Right cardiac atrium (tissue), 5 donors: Measurements from ENCODE around the gene LMAN1. TPM values are rescaled to one million over a fixed set of nuclear protein-coding genes. Genes with fewer than 3 reads are reported as not detected.

Source experiments
- ATAC-seq, 2 donors: fragments of 200-7000 bp; cut with Tn5 transposase; one replicate each; pipeline versions ENCODE4 v1.8.0 to v1.9.1; 2020; ENCODE audit warnings: moderate library complexity in 2 of 2, mild to moderate bottlenecking in 1 of 2
- DNase-seq, 3 donors: peaks; one replicate each; pipeline ENCODE4 v3.0.0-alpha.2; 2020
- H3K27ac ChIP-seq: one replicate; pipeline ENCODE4 v1.5.1; 2013; ENCODE audit warnings: mild to moderate bottlenecking, low read length, control low read depth, moderate library complexity
- H3K27me3 ChIP-seq: one replicate; pipeline ENCODE4 v1.6.1; 2013; ENCODE audit not compliant: control insufficient read depth, insufficient read depth
- H3K4me1 ChIP-seq: one replicate; pipeline ENCODE4 v1.6.1; 2013; ENCODE audit warnings: low read length; ENCODE audit not compliant: control insufficient read depth, insufficient read depth
- H3K4me3 ChIP-seq: one replicate; pipeline ENCODE4 v1.5.1; 2013; ENCODE audit warnings: low read length, control low read depth
- H3K9me3 ChIP-seq: one replicate; pipeline ENCODE4 v1.6.1; 2013; ENCODE audit warnings: low read length; ENCODE audit not compliant: control insufficient read depth
- WGBS: extraction: QIAGEN DNeasy Blood & Tissue Kit; methylation state at CpG from one replicate; pipeline ENCODE4 v1.1.7; 2013; 5-methylcytosine and 5-hydroxymethylcytosine counted together
- intact Hi-C, 4 donors: fragments of 100-400 bp; cut with DNase I; formaldehyde crosslinking; loops; one replicate each; pipeline versions ENCODE4 v1.11.0 to v1.14.0; 2022 to 2023
- polyA plus RNA-seq: library from polyadenylated mRNA; stranded (reverse); fragments of 200-250 nt; gene quantifications from one replicate; pipeline ENCODE4 v1.2.3, GENCODE V29; 2013
- total RNA-seq, 4 donors: library from RNA; stranded (reverse); fragmentation: NEBNext Ultra II Directional; extraction: Animal tissue kit (Norgen Biotek cat#: 25700); gene quantifications; one replicate each; pipeline ENCODE4 v1.2.1, GENCODE V29; 2021
- donor health status: healthy with polysubstance abuse.
- donor health status: DM: no; HTN: yes; CAD: no.
- donor health status: DM: no; HTN: no; CAD: no.
- donor health status: DM: no; HTN: yes; CAD: no; lungs with severe emphysema.
- donor health status: DM: yes; HTN: yes; CAD: no.

Gene LMAN1
- total and polyA plus RNA-seq, 5 donors, result 24.4 to 71.1 (median 60.7) TPM

DNA sequence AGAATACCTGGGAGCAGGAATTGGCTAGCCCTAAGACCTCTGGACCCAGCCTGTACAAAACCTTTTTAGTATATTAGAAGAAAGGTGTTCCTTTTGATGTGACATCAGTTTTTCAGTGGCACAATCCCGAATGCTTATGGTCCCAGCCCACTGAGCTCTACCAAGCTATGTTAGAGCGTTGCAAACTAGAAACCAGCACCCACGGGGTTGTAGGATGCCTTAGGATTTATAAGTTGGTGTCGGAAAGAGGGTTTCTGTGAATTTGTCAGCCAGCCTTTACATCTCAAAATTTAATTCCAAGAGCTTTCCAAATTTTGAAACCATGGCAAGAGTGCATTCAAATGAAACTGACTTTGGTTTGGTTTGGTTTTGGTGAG, 499 bp upstream of the LMAN1 start:
- Histone ChIP-seq H3K9me3 (no peaks in the 10 kb centered on the region), H3K27ac (no peak overlapping the region), H3K4me3 (peak overlapping the region; percentile 81), H3K4me1 (no peaks in the 10 kb centered on the region), H3K27me3 (no peaks in the 10 kb centered on the region)
- DNase-seq (no peak), ATAC-seq (peak; percentile 32 to 42)
- intact Hi-C loops, result no loop called here
- 4% methylated on average over 4 of the region's 4 CpGs for WGBS

DNA sequence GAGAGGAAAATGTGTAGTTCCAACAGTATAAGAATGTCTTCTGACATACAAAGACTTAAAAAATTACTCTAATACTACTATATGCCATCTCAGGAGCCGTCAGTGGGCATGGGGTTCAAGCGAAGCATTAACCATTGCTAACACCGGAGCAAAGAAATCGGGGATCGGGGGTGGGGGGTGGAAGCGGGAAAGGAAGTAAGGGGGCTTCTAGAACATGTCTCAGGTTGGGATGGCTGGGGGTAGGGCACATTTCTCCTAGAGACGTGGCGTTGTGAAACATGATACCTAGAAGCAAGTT, 702 bp downstream of the LMAN1 start:
- ATAC-seq (no peak), DNase-seq (peak in 1 of 3 donors; percentile 49)
- peak overlapping the region; percentile 81 for H3K4me3 ChIP-seq
- no peaks in the 10 kb centered on the region for H3K9me3 ChIP-seq
- no peaks in the 10 kb centered on the region for H3K27me3 ChIP-seq
- under 1% methylated on average over 8 of the region's 8 CpGs for WGBS
- H3K27ac ChIP-seq, result peak overlapping the region; percentile 77
- intact Hi-C loops, result no loop called here
- H3K4me1 ChIP-seq, result no peaks in the 10 kb centered on the region

DNA sequence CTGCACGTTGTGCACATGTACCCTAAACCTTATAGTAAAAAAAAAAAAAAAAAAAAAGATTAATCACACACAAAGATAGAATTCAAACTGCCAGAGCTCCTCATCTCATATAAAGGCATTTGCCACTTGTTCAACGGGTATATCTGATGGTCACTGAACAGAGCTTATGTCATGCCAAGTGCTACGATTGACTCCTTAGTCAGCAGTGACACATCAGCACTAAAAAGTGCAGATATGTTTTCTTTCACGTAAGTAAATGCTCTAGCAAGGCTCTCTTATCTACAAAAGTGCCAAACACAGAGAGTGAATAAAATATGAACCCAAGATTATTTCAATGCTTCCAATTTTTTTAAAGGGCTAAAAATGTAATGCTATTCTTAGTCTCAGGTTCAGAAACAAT, 1.1 kb downstream of the LMAN1 start:
- Histone ChIP-seq H3K27ac (no peak overlapping the region), H3K9me3 (no peaks in the 10 kb centered on the region), H3K4me1 (no peaks in the 10 kb centered on the region), H3K4me3 (peak overlapping the region; percentile 81), H3K27me3 (no peaks in the 10 kb centered on the region)
- WGBS, result 6% methylated on average over 4 of the region's 4 CpGs
- intact Hi-C loops, result no loop called here
- no peak for ATAC-seq
- no peak for DNase-seq

DNA sequence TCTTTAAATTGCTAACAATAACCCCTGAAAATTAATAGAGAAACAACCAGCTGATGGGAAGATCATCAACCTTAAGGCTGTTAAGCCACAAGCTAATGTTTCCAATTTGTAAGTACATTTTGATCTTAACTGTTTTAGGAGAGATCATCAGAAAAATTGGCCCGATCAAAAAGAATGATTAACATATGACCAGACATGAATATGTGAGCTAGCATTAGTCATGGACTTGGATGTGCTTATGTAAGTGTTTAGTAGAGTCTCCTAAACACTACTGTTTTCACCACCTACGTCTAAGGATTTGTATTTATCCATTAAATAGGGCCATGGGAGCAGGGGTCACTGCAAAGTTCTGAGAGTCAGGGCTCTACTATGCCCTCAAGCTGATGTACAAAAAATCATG, 4.3 kb downstream of the LMAN1 start:
- intact Hi-C loops, result no loop called here
- no peaks in the 10 kb centered on the region for H3K27me3 ChIP-seq
- 91% methylated on average over 2 of the region's 2 CpGs for WGBS
- H3K4me3 ChIP-seq, result no peak overlapping the region
- no peak overlapping the region for H3K27ac ChIP-seq
- ATAC-seq (no peak), DNase-seq (no peak)
- no peaks in the 10 kb centered on the region for H3K9me3 ChIP-seq
- no peaks in the 10 kb centered on the region for H3K4me1 ChIP-seq

DNA sequence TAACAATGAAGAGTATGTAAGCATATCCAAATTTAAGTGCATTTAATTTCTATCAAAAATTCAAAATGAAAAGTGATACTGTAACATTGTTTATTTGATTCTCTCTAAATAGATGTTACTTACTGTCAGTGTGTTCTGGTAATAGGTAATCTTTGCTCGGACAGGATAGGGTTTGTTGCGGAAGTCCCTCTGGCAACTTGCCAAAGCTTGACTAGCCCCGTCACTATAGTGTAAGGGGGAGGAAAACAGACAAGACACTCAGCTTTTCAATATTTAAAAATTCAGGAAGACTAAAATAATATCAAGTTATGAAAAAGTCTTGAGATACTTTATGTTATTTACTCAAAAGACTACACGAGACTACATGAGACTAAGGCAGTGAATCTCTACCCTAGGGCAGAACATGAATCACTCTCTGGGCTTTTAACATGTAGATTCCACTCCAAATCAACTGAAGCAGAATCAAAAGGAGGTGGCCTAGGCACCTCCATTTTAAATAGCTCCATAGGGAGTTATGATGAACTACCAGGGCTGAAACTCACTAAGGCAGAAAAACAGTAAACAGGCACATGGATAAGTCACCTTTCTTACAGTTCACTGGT, 5.9 kb downstream of the LMAN1 start:
- intact Hi-C loops, result no loop called here
- no peaks in the 10 kb centered on the region for H3K9me3 ChIP-seq
- H3K27ac ChIP-seq, result no peak overlapping the region
- no peak overlapping the region for H3K4me3 ChIP-seq
- peak in 1 of 2 donors; percentile 45 for ATAC-seq
- 50% methylated on average over 4 of the region's 4 CpGs for WGBS
- H3K27me3 ChIP-seq, result no peaks in the 10 kb centered on the region
- H3K4me1 ChIP-seq, result no peaks in the 10 kb centered on the region
- DNase-seq, result peak in 1 of 3 donors; percentile 45

DNA sequence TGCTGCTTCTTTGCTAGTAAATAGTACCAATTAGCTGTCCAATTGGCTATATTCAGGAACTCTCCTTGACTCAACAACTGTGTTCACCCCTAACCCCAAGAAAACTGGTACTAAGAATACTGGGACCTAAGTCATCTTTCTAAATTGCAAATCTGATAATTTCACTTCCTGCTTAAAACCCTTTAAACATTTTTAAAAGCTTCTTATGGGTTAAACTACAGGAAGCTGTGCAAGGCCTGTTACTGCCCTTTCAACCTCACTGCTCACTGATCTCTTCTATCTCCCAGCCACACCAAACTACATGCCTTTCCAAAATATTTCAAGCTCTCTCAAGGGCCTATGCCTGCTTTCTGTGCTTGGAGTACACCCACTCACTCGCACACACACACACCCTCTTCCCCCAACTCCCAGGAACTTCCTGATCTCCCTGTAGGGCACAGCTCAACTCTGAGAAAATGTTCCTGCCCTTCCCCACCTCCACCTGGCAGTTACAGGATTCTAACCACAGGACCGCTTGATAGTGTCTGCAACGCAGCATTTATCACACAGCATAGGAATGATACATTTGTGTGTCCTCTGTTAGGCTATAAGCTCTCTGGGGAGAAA, 6.7 kb downstream of the LMAN1 start:
- DNase-seq, result no peak
- no peaks in the 10 kb centered on the region for H3K4me1 ChIP-seq
- 79% methylated on average over 3 of the region's 3 CpGs for WGBS
- intact Hi-C loops, result no loop called here
- H3K27me3 ChIP-seq, result no peaks in the 10 kb centered on the region
- no peak for ATAC-seq
- H3K27ac ChIP-seq, result no peak overlapping the region
- no peak overlapping the region for H3K4me3 ChIP-seq
- no peaks in the 10 kb centered on the region for H3K9me3 ChIP-seq

DNA sequence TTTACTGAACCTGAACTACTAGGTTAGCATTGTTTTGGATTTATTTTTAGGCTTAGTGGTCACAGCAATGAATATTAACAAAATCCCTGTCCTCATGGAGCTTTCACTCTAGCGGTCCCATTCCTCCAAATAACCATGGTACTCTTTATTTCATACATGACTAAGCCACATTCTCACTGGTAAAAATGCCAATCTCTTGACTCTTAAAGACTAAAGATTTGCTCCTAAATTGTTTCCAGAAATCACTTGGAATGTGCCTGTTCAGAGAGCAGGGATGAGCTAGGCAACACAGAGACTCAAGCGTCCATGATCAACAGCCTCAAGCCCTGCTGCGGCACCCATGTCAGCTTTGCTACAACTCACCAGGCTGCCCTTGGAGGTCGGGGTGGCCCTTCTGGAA, 13.5 kb downstream of the LMAN1 start:
- H3K4me3 ChIP-seq, result no peak overlapping the region
- H3K4me1 ChIP-seq, result no peaks in the 10 kb centered on the region
- 98% methylated on average over 4 of the region's 4 CpGs for WGBS
- no peaks in the 10 kb centered on the region for H3K27me3 ChIP-seq
- ATAC-seq, result no peak
- intact Hi-C loops, result no loop called here
- no peak for DNase-seq
- H3K9me3 ChIP-seq, result no peaks in the 10 kb centered on the region
- H3K27ac ChIP-seq, result no peak overlapping the region

DNA sequence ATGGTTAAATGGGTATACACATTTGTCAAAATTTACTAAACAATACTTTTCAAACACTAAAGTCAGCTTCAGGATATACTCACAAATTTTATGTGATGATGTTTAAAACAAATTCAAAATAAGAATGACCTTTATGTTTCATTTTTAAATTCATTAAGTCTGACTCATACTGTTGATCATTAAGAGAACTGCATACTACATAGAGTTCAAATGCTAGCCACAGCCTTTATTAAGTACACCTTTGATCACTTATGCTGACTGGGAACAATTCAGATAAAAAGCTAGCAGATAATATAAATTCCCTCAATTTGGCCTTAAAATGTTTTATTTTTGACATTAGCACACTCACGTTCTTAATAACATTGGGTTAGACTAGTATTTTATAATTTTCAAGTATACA, 14.1 kb downstream of the LMAN1 start:
- Histone ChIP-seq H3K27me3 (no peaks in the 10 kb centered on the region), H3K27ac (no peak overlapping the region), H3K9me3 (no peaks in the 10 kb centered on the region), H3K4me1 (no peaks in the 10 kb centered on the region), H3K4me3 (no peak overlapping the region)
- no peak for DNase-seq
- ATAC-seq, result no peak
- intact Hi-C loops, result no loop called here
- 0% methylated on average over 1 of the region's 1 CpG for WGBS

DNA sequence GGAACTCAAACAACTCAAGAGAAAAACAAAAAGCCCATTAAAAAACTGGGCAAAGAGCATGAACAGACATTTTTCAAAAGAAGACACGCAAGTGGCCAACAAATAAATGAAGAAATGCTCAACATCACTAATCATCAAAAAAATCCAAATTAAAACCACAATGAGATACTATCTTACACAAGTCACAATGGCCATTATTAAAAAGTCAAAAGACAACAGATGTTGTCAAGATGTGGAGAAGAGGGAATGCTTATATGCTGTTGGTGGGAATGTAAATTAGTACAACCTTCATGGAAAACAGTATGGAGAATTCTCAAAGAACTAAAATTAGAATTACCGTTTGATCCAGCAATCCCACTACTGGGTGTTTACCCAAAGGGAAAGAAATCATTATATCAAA, 15.1 kb downstream of the LMAN1 start:
- no peak overlapping the region for H3K27ac ChIP-seq
- ATAC-seq, result no peak

DNA sequence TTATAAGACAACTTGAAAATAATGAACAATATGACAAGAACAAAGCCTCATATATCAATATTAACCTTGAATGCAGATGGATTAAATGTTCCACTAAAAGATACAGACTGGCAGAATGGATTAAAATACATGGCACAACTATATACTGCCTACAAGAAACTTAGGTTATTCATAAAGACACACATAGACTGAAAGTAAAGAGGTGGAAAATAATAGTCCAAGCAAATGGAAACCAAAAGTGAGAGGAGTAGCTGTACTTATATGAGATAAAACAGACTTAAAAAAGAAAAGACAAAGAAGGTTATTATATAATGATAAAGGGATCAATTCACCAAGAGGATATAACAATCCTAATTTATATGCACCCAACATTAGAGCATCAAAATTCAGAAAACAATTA, 18.2 kb downstream of the LMAN1 start:
- H3K27ac ChIP-seq, result no peak overlapping the region
- no peaks in the 10 kb centered on the region for H3K4me1 ChIP-seq
- ATAC-seq, result no peak
- H3K27me3 ChIP-seq, result no peaks in the 10 kb centered on the region
- DNase-seq, result no peak
- no peak overlapping the region for H3K4me3 ChIP-seq
- intact Hi-C loops, result no loop called here
- no peaks in the 10 kb centered on the region for H3K9me3 ChIP-seq

More for the DNA sequence above, 15.1 kb downstream of the LMAN1 start:
- no peaks in the 10 kb centered on the region for H3K27me3 ChIP-seq
- H3K9me3 ChIP-seq, result no peaks in the 10 kb centered on the region
- DNase-seq, result no peak
- WGBS, result 95% methylated on average over 2 of the region's 2 CpGs
- intact Hi-C loops, result no loop called here
- H3K4me1 ChIP-seq, result no peaks in the 10 kb centered on the region
- no peak overlapping the region for H3K4me3 ChIP-seq

DNA sequence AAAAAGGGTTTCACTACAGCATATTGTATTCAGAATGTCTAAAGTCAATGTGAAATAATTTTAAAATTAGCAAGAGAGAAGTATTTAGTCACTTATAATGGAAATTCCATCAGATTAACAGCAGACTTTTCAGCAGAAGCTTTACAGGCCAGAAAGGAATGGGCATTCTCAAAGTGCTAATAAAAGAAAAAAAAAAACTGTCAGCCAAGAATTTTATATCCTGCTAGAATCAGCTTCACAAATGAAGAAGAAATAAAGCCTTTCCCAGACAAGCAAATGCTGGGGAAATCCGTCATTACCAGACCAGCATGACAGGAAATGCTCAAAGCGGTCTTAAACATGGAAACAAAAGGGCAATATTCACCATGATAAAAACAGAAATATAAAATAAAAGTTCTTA, 18.8 kb downstream of the LMAN1 start:
- Histone ChIP-seq H3K4me1 (no peaks in the 10 kb centered on the region), H3K27ac (no peak overlapping the region), H3K4me3 (no peak overlapping the region), H3K9me3 (no peaks in the 10 kb centered on the region), H3K27me3 (no peaks in the 10 kb centered on the region)
- ATAC-seq, result no peak
- intact Hi-C loops, result no loop called here
- WGBS, result 95% methylated on average over 2 of the region's 2 CpGs
- DNase-seq, result no peak

DNA sequence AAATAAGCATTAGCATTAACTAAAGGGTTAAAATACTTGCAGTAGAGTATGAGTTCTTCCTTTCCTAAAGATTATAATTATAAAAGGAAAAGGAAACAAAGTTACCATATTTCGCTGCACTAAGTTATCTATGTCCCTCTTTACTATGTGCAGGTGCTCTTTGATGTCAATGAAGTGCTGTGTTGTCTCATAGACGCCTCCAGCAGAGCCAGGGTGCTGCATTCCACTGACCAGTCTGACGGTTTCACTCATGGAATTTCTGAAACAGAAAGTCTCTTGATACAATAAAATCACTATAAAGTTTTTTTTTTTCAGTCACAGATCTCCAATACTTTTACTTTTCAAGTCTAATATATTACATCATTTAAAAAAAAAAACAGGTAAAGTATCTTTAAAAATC, 26.1 kb downstream of the LMAN1 start:
- WGBS, result 67% methylated on average over 3 of the region's 3 CpGs
- H3K4me3 ChIP-seq, result no peak overlapping the region
- H3K27ac ChIP-seq, result no peak overlapping the region
- DNase-seq (no peak), ATAC-seq (no peak)
- no peaks in the 10 kb centered on the region for H3K9me3 ChIP-seq
- no peaks in the 10 kb centered on the region for H3K4me1 ChIP-seq
- intact Hi-C loops, result no loop called here
- no peaks in the 10 kb centered on the region for H3K27me3 ChIP-seq
